Stimulated activated CD8-positive, alpha-beta memory T cell treated with anti-CD3 and anti-CD28 coated beads, Interleukin-12 subunit alpha, Interleukin-12 subunit beta, amount 100 ng/mL, for 24 hours (primary cell): ENCODE data around the gene SSUH2.
"Not testable (repeated sequence)": the region's sequence is repeated elsewhere in the genome, so short reads cannot be mapped to it uniquely, and the experiment has no call there.

Experiments used
- DNase-seq: peaks from one replicate; pipeline ENCODE4 v3.0.0-alpha.2; 2020; ENCODE audit errors: extremely low read depth

The SSUH2 gene

GRCh38 chr3:8580434-8580833 lies 64.2 kb downstream of the SSUH2 start:
- DNase-seq, result not testable (repeated sequence)

- DNase-seq, result no peak
Measured at GRCh38 chr3:8579943-8580342, 64.7 kb downstream of the SSUH2 start.

GRCh38 chr3:8579096-8579495 lies 65.5 kb downstream of the SSUH2 start:
- no peak for DNase-seq

GRCh38 chr3:8578282-8578681 lies 66.3 kb downstream of the SSUH2 start:
- DNase-seq, result no peak

- no peak for DNase-seq
Measured at GRCh38 chr3:8576841-8577571, 67.6 kb downstream of the SSUH2 start.

- no peak for DNase-seq
Measured at GRCh38 chr3:8576436-8576835, 68.2 kb downstream of the SSUH2 start.

- DNase-seq, result no peak
Measured at GRCh38 chr3:8575364-8576104, 69.1 kb downstream of the SSUH2 start.

- DNase-seq, result no peak
Measured at GRCh38 chr3:8574670-8575322, 69.8 kb downstream of the SSUH2 start.

- DNase-seq, result no peak
Measured at GRCh38 chr3:8574040-8574669, 70.4 kb downstream of the SSUH2 start.

- no peak for DNase-seq
Measured at GRCh38 chr3:8573342-8573926, 71.2 kb downstream of the SSUH2 start.

- DNase-seq, result no peak
Measured at GRCh38 chr3:8571256-8571655, 73.3 kb downstream of the SSUH2 start.
